ENCODE results near the gene ABHD4. TPM values are rescaled to one million over a fixed set of nuclear protein-coding genes. Genes with fewer than 3 reads are reported as not detected.

ABHD4 gene
- polyA plus RNA-seq, 1 donor: 13.3 TPM

Other genes starting within 250 kb of the ABHD4 start
- 111 TPM for gene DAD1, start 9.1 kb upstream of the ABHD4 start, polyA plus RNA-seq (ENCODE audit: insufficient read length)
- 0.13 TPM for gene OR6J1, start 46.1 kb downstream of the ABHD4 start, polyA plus RNA-seq (ENCODE audit: insufficient read length)
- gene OXA1L, start 168.4 kb downstream of the ABHD4 start, polyA plus RNA-seq (ENCODE audit: insufficient read length): 250 TPM
- 25.7 TPM for gene SLC7A7, start 217.1 kb downstream of the ABHD4 start, polyA plus RNA-seq (ENCODE audit: insufficient read length)
- 73.7 TPM for gene MRPL52, start 231.6 kb downstream of the ABHD4 start, polyA plus RNA-seq (ENCODE audit: insufficient read length)
- 157 TPM for gene MMP14, start 238.3 kb downstream of the ABHD4 start, polyA plus RNA-seq (ENCODE audit: insufficient read length)

Data from forelimb muscle (tissue), 1 donor.